ENCODE results near the gene ESPN.

DNA sequence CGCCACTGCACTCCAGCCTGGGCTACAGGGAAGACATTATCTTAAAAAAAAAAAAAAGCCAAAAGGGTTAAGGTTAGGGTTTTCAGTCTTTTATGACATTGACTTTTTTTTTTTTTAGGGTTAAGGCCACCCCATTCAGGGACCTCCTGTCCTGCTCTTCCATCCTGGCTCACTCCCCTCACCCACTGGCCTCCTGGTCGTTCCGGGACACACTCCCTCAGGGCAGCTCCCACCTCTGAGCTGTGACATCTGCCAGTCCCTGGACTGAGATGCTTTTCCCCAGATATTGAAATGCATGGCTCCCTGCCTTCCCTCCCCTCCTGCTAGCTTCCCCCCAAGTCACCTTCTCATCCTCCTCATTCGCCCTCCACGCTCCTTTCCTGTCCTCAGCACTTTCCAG is 57.2 kb downstream of the ESPN start:
- no peak for TF ChIP-seq CTCF (conservative IDR thresholded peaks at IDR 0.05 in 1 of 2, IDR thresholded peaks at IDR 0.05 in 1 of 2; ENCODE audit: extremely low read depth in 1 of 2, insufficient read depth in 1 of 2, low read depth in 1 of 2, low read length in 2 of 2)
- no peak for TF ChIP-seq EZH2 (IDR thresholded peaks at IDR 0.05; ENCODE audit: borderline replicate concordance, low read length)
